Ovary (tissue), 3 donors: ENCODE results near the gene CXADR.

Experiments used
- CTCF ChIP-seq, 3 donors: fragments of 450-650 bp in 2 of 3; fragments of 200-600 bp in 1 of 3; IDR thresholded peaks; one replicate each; pipeline versions ENCODE4 v1.5.1 to v1.8.0; 2016 to 2022; ENCODE audit warnings: antibody characterized with exemption in 3 of 3, mild to moderate bottlenecking in 1 of 3
- POLR2A ChIP-seq: fragments of 450-650 bp; IDR thresholded peaks from one replicate; pipeline ENCODE4 v1.6.1; 2017; ENCODE audit warnings: antibody characterized with exemption, mild to moderate bottlenecking, moderate library complexity
- donor health status: DM: no; HTN: no; CAD: no.

GRCh38 chr21:17631195-17631594, 118.4 kb downstream of the CXADR start:
- TF ChIP-seq CTCF (IDR thresholded peaks at IDR 0.05) (no peak), POLR2A (no peak)
